Astrocyte (in vitro differentiated cells and primary cell): Measurements from ENCODE around the gene CMSS1. TPM values are rescaled to one million over a fixed set of nuclear protein-coding genes. Genes with fewer than 3 reads are reported as not detected.

ENCODE experiments used
- DNase-seq: peaks from one replicate; pipeline ENCODE4 v3.0.0-alpha.2; 2010; ENCODE audit warnings: low read depth
- FAIRE-seq: peaks from 2 replicates; lab custom pipeline; 2011; peaks lifted over from hg19 to GRCh38; lab: Jason Lieb, UNC
- H2AFZ ChIP-seq: 2 replicates; pipeline ENCODE4 v1.6.0; 2012; ENCODE audit warnings: low read depth, low read length, inconsistent platforms
- H3K27ac ChIP-seq: 2 replicates; pipeline ENCODE4 v1.5.1; 2011; ENCODE audit warnings: low read depth, low read length, inconsistent platforms
- H3K27me3 ChIP-seq: 2 replicates; pipeline ENCODE4 v1.6.0; 2011; ENCODE audit warnings: low read length, inconsistent platforms; ENCODE audit not compliant: insufficient read depth
- H3K36me3 ChIP-seq: 2 replicates; pipeline ENCODE4 v1.5.1; 2011; ENCODE audit warnings: low read length, inconsistent platforms; ENCODE audit not compliant: insufficient read depth
- H3K4me1 ChIP-seq: 2 replicates; pipeline ENCODE4 v1.5.1; 2011; ENCODE audit warnings: low read length, inconsistent platforms; ENCODE audit not compliant: insufficient read depth
- H3K4me2 ChIP-seq: 2 replicates; pipeline ENCODE4 v1.6.0; 2012; ENCODE audit warnings: low read length, inconsistent platforms
- H3K4me3 ChIP-seq: 2 replicates; pipeline ENCODE4 v1.5.1; 2011; ENCODE audit warnings: low read depth, mild to moderate bottlenecking, low read length, inconsistent platforms; ENCODE audit not compliant: insufficient read depth
- H3K79me2 ChIP-seq: 2 replicates; pipeline ENCODE4 v1.6.0; 2012; ENCODE audit warnings: mild to moderate bottlenecking, low read length, inconsistent platforms; ENCODE audit not compliant: insufficient read depth
- H3K9ac ChIP-seq: 2 replicates; pipeline ENCODE4 v1.6.0; 2012; ENCODE audit warnings: mild to moderate bottlenecking, low read length, inconsistent platforms
- H3K9me3 ChIP-seq: 2 replicates; pipeline ENCODE4 v1.5.1; 2012; ENCODE audit warnings: low read depth, mild to moderate bottlenecking, low read length, inconsistent platforms; ENCODE audit not compliant: insufficient read depth
- H4K20me1 ChIP-seq: 2 replicates; pipeline ENCODE4 v1.6.0; 2012; ENCODE audit warnings: low read length, inconsistent platforms; ENCODE audit not compliant: insufficient read depth
- H3K27ac Mint-ChIP-seq: one replicate; pipeline ENCODE4 v1.8.0; 2021; ENCODE audit warnings: mild to moderate bottlenecking, mixed read lengths; ENCODE audit not compliant: unreplicated experiment
- H3K27me3 Mint-ChIP-seq: one replicate; pipeline ENCODE4 v1.8.0; 2021; ENCODE audit warnings: low read depth, mixed read lengths; ENCODE audit not compliant: unreplicated experiment
- H3K36me3 Mint-ChIP-seq: one replicate; pipeline ENCODE4 v1.8.0; 2021; ENCODE audit warnings: low read depth, mixed read lengths; ENCODE audit not compliant: unreplicated experiment
- H3K4me1 Mint-ChIP-seq: one replicate; pipeline ENCODE4 v1.8.0; 2021; ENCODE audit warnings: low read depth, mixed read lengths; ENCODE audit not compliant: unreplicated experiment
- H3K4me3 Mint-ChIP-seq: one replicate; pipeline ENCODE4 v1.8.0; 2021; ENCODE audit warnings: mild to moderate bottlenecking, moderate library complexity, mixed read lengths; ENCODE audit not compliant: unreplicated experiment
- H3K9me3 Mint-ChIP-seq: one replicate; pipeline ENCODE4 v1.8.0; 2021; ENCODE audit warnings: mild to moderate bottlenecking, mixed read lengths; ENCODE audit not compliant: unreplicated experiment
- EZH2 ChIP-seq: IDR thresholded peaks from 2 replicates; pipeline ENCODE4 v1.6.1; 2012; ENCODE audit warnings: mild to moderate bottlenecking, low read length, inconsistent platforms; ENCODE audit not compliant: insufficient read depth
- total RNA-seq: library from RNA; stranded (reverse); gene quantifications from 2 replicates; pipeline ENCODE4 v1.2.1, GENCODE V29; 2021
- TF ChIP-seq, protein P1 (sequence below): IDR thresholded peaks from 2 replicates; pipeline ENCODE4 v1.5.1; 2011; ENCODE audit warnings: low read depth, mild to moderate bottlenecking, inconsistent platforms, low read length, moderate library complexity; ENCODE audit not compliant: insufficient read depth

CMSS1 gene
- total RNA-seq, 1 donor from 2014 or later: 12.5 TPM

DNA sequence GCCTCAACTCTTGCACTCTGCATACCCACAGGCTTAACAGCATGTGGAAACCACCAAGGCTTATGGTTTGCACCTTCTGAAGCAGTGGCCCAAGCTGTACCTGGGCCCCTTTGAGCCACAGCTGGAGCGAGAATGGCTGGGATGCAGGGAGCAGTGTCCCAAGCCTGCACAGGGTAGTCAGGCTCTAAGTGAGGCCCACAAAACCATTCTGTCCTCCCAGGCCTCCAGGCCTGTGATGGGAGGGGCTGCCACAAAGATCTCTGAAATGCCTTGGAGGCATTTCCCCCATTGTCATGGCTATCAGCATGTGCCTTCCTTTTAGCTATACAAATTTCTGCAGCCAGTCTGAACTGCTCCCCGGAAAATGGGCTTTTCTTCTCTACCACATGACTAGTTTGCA, 12.5 kb upstream of the CMSS1 start:
- Histone ChIP-seq H3K27ac (no peak overlapping the region), H3K4me2 (no peak overlapping the region), H3K79me2 (no peaks in the 10 kb centered on the region), H3K36me3 (no peaks in the 10 kb centered on the region), H4K20me1 (no peaks in the 10 kb centered on the region), H3K4me3 (no peak overlapping the region), H2AFZ (no peak overlapping the region), H3K9ac (no peak overlapping the region), H3K27me3 (no peaks in the 10 kb centered on the region), H3K9me3 (peaks cover 8% of the 10 kb centered on the region), H3K4me1 (no peaks in the 10 kb centered on the region)
- H3K4me3 Mint-ChIP-seq: no peak overlapping the region
- no peak overlapping the region for H3K27ac Mint-ChIP-seq
- H3K9me3 Mint-ChIP-seq: peaks cover 15% of the 10 kb centered on the region
- H3K27me3 Mint-ChIP-seq: no peaks in the 10 kb centered on the region
- peaks cover 8% of the 10 kb centered on the region for H3K36me3 Mint-ChIP-seq
- FAIRE-seq (no peak), DNase-seq (no peak)
- H3K4me1 Mint-ChIP-seq: peaks cover 2% of the 10 kb centered on the region
- TF ChIP-seq, protein P1, sequence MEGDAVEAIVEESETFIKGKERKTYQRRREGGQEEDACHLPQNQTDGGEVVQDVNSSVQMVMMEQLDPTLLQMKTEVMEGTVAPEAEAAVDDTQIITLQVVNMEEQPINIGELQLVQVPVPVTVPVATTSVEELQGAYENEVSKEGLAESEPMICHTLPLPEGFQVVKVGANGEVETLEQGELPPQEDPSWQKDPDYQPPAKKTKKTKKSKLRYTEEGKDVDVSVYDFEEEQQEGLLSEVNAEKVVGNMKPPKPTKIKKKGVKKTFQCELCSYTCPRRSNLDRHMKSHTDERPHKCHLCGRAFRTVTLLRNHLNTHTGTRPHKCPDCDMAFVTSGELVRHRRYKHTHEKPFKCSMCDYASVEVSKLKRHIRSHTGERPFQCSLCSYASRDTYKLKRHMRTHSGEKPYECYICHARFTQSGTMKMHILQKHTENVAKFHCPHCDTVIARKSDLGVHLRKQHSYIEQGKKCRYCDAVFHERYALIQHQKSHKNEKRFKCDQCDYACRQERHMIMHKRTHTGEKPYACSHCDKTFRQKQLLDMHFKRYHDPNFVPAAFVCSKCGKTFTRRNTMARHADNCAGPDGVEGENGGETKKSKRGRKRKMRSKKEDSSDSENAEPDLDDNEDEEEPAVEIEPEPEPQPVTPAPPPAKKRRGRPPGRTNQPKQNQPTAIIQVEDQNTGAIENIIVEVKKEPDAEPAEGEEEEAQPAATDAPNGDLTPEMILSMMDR: no peak
- TF ChIP-seq EZH2: no peak

DNA sequence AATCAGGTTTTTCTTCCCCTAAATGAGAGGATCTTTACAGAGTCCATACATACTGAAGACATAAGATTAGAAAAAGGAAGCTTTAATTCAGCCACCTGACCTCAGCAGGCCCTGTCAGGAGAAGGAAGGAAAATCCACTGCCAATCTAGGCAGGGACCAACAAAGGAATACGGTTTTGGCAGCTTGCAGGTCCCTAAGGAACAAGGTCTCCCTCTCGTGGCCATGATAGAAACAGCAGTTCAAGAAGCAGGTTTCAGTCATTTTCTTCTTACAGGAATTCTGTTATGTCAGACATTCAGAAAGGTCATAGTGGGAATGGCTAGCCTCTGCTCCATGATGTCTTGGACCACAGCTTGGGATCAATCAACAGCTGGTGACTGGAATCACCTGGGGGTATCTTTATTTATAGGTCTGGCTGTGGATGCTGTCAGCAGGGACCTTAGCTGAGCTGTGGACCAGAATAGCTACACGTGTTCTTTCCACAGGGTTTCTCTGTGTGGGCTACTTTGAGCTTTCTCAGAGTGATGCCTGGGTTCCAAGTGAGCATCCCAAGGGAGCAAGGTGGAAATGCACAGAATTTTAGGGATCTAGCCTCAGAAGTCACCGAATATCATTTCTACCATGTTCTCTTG, 9.4 kb upstream of the CMSS1 start:
- peaks cover 7% of the 10 kb centered on the region for H3K27me3 Mint-ChIP-seq
- no peak overlapping the region for H3K4me2 ChIP-seq
- TF ChIP-seq EZH2: no peak
- TF ChIP-seq, protein P1: peak; percentile 94
- H3K36me3 Mint-ChIP-seq: peaks cover 8% of the 10 kb centered on the region
- FAIRE-seq: peak; percentile 81
- no peaks in the 10 kb centered on the region for H3K36me3 ChIP-seq
- no peaks in the 10 kb centered on the region for H3K4me1 ChIP-seq
- no peak overlapping the region for H3K27ac ChIP-seq
- peaks cover 8% of the 10 kb centered on the region for H3K9me3 ChIP-seq
- H4K20me1 ChIP-seq: no peaks in the 10 kb centered on the region
- H3K9me3 Mint-ChIP-seq: peaks cover 12% of the 10 kb centered on the region
- peak; percentile 68 for DNase-seq
- H3K27ac Mint-ChIP-seq: no peak overlapping the region
- H3K79me2 ChIP-seq: no peaks in the 10 kb centered on the region
- H3K27me3 ChIP-seq: no peaks in the 10 kb centered on the region
- H3K4me3 Mint-ChIP-seq: no peak overlapping the region
- H3K9ac ChIP-seq: no peak overlapping the region
- H3K4me3 ChIP-seq: no peak overlapping the region
- H3K4me1 Mint-ChIP-seq: no peaks in the 10 kb centered on the region
- no peak overlapping the region for H2AFZ ChIP-seq

DNA sequence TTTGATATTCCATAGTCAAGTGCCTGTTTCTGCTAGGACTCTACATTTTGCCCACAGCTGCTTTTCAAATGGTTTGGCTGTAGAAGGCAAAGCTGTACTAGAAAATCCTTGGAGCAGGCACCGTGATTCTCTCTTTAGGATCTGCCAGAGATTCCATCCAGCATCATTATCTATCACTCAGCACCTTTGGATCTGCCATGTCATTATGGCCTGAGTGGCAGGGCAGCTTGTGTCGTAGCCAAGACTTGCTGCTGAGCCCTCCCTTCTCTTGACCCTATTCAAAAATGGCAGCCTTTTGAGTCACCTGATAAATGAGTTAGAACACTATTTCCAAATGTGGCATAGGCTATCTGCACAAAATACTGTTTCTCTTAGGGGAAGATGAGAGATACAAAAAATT, 8.1 kb upstream of the CMSS1 start:
- no peak overlapping the region for H3K4me3 Mint-ChIP-seq
- no peak overlapping the region for H3K27ac Mint-ChIP-seq
- H3K27me3 Mint-ChIP-seq: peaks cover 10% of the 10 kb centered on the region
- H3K4me1 Mint-ChIP-seq: no peaks in the 10 kb centered on the region
- FAIRE-seq (no peak), DNase-seq (no peak)
- H3K9me3 ChIP-seq: peaks cover 8% of the 10 kb centered on the region
- H3K79me2 ChIP-seq: no peaks in the 10 kb centered on the region
- H3K36me3 Mint-ChIP-seq: peaks cover 4% of the 10 kb centered on the region
- no peak for TF ChIP-seq EZH2
- TF ChIP-seq, protein P1: no peak
- H3K4me1 ChIP-seq: no peaks in the 10 kb centered on the region
- no peak overlapping the region for H3K4me2 ChIP-seq
- no peaks in the 10 kb centered on the region for H4K20me1 ChIP-seq
- no peaks in the 10 kb centered on the region for H3K27me3 ChIP-seq
- peaks cover 6% of the 10 kb centered on the region for H3K9me3 Mint-ChIP-seq
- no peak overlapping the region for H3K9ac ChIP-seq
- no peak overlapping the region for H3K4me3 ChIP-seq
- no peak overlapping the region for H3K27ac ChIP-seq
- no peaks in the 10 kb centered on the region for H3K36me3 ChIP-seq
- H2AFZ ChIP-seq: no peak overlapping the region
